Body of pancreas (tissue), 4 donors: ENCODE data around the gene IER3.

Experiments used
- POLR2A ChIP-seq, 3 donors: fragments of 450-650 bp; IDR thresholded peaks; one replicate each; pipeline ENCODE4 v1.6.1; 2016; ENCODE audit warnings: antibody characterized with exemption in 3 of 3, mild to moderate bottlenecking in 2 of 3
- TF ChIP-seq, protein P1 (sequence below), 7 experiments: fragments of 450-650 bp in 4 of 7; fragments of 200-600 bp in 3 of 7; sonication (generic) in 3 of 7; IDR thresholded peaks; one replicate each; pipeline ENCODE4 v1.5.1; 2016 to 2019; ENCODE audit warnings: antibody characterized with exemption in 7 of 7

DNA sequence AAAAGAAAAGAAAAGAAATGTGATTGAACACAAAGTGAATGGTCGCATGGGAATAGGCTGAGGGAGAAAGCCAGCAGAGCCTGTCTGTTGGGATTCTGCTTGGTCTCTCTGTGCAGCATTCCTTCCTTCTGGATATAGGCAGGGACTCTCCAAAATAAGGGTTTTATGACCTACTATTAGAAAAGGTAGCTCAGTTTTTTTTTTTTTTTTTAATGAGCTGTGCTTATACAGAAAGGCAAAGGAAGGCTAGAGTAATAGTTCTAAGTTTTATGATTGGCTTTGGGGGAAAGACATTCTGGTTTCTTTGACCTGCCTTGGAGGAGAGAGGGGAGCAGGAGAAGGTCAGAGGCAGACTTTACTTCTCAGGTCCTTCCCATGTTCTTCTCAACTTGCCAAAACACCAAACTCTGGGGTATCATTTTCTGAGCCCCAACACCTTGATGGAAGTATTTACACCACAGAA is 18.8 kb upstream of the IER3 start:
- TF ChIP-seq, protein P1, sequence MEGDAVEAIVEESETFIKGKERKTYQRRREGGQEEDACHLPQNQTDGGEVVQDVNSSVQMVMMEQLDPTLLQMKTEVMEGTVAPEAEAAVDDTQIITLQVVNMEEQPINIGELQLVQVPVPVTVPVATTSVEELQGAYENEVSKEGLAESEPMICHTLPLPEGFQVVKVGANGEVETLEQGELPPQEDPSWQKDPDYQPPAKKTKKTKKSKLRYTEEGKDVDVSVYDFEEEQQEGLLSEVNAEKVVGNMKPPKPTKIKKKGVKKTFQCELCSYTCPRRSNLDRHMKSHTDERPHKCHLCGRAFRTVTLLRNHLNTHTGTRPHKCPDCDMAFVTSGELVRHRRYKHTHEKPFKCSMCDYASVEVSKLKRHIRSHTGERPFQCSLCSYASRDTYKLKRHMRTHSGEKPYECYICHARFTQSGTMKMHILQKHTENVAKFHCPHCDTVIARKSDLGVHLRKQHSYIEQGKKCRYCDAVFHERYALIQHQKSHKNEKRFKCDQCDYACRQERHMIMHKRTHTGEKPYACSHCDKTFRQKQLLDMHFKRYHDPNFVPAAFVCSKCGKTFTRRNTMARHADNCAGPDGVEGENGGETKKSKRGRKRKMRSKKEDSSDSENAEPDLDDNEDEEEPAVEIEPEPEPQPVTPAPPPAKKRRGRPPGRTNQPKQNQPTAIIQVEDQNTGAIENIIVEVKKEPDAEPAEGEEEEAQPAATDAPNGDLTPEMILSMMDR (IDR thresholded peaks at IDR 0.05) = no peak
- no peak for TF ChIP-seq POLR2A (IDR thresholded peaks at IDR 0.05)
